GM21717 (cell line): ENCODE results near the gene SYT12.

Source experiments
- ATAC-seq: cut with Tn5 transposase; IDR thresholded peaks from one replicate; pipeline ENCODE4 v1.9.1; 2021; ENCODE audit warnings: mild to moderate bottlenecking, moderate library complexity; ENCODE audit not compliant: unreplicated experiment

The SYT12 gene

GRCh38 chr11:67054836-67055523 is 32.0 kb downstream of the SYT12 start:
- ATAC-seq: no peak

- ATAC-seq: no peak
Measured at GRCh38 chr11:67055812-67056211, 32.9 kb downstream of the SYT12 start.

GRCh38 chr11:67056267-67057204 is 33.6 kb downstream of the SYT12 start, which contains the start of gene RHOD:
RHOD (plus strand) TSS chr11:67056847; CDS start chr11:67056903, 56 bp downstream.
- no peak for ATAC-seq

GRCh38 chr11:67057205-67057672 is 34.3 kb downstream of the SYT12 start:
- ATAC-seq: no peak

GRCh38 chr11:67058506-67058905 is 35.6 kb downstream of the SYT12 start:
- no peak for ATAC-seq

- ATAC-seq: no peak
Measured at GRCh38 chr11:67059671-67060070, 36.7 kb downstream of the SYT12 start.

- no peak for ATAC-seq
Measured at GRCh38 chr11:67060111-67060522, 37.2 kb downstream of the SYT12 start.

- no peak for ATAC-seq
Measured at GRCh38 chr11:67062526-67063373, 39.8 kb downstream of the SYT12 start.

- ATAC-seq: no peak
Measured at GRCh38 chr11:67066333-67066709, 43.4 kb downstream of the SYT12 start.

GRCh38 chr11:67071420-67072284 is 48.7 kb downstream of the SYT12 start:
- ATAC-seq: no peak

- no peak for ATAC-seq
Measured at GRCh38 chr11:67072295-67072694, 49.4 kb downstream of the SYT12 start.

- ATAC-seq: no peak
Measured at GRCh38 chr11:67073908-67074307, 51.0 kb downstream of the SYT12 start.

GRCh38 chr11:67076202-67076601 is 53.3 kb downstream of the SYT12 start:
- ATAC-seq: no peak

- ATAC-seq: no peak
Measured at GRCh38 chr11:67079065-67079705, 56.3 kb downstream of the SYT12 start.

- no peak for ATAC-seq
Measured at GRCh38 chr11:67082071-67082791, 59.3 kb downstream of the SYT12 start.

GRCh38 chr11:67083786-67084366 is 60.9 kb downstream of the SYT12 start:
- no peak for ATAC-seq

GRCh38 chr11:67085617-67086016 is 62.7 kb downstream of the SYT12 start:
- ATAC-seq: no peak

- no peak for ATAC-seq
Measured at GRCh38 chr11:67090717-67091116, 67.8 kb downstream of the SYT12 start.

GRCh38 chr11:67095214-67095507 is 72.2 kb downstream of the SYT12 start:
- no peak for ATAC-seq
